Fibroblast of the aortic adventitia (primary cell): ENCODE results near the gene KIAA0040. TPM values are rescaled to one million over a fixed set of nuclear protein-coding genes. Genes with fewer than 3 reads are reported as not detected.

Experiments
- DNase-seq: peaks from one replicate; pipeline ENCODE4 v3.0.0-alpha.2; 2010; ENCODE audit warnings: low read depth
- H3K4me3 ChIP-seq: 2 replicates; pipeline ENCODE4 v1.5.1; 2011; ENCODE audit warnings: low read depth, mild to moderate bottlenecking, control low read depth, low read length, moderate library complexity
- total RNA-seq: library from RNA; depleted of rRNA; stranded (reverse); fragments of >200 nt; gene quantifications from 2 replicates; pipeline ENCODE4 v1.2.3, GENCODE V29; 2012; ENCODE audit warnings: low replicate concordance
- TF ChIP-seq, protein P1 (sequence below): IDR thresholded peaks from 2 replicates; pipeline ENCODE4 v1.5.1; 2011; ENCODE audit warnings: mild to moderate bottlenecking, low read length, control low read depth, inconsistent platforms; ENCODE audit not compliant: insufficient read depth

The KIAA0040 gene
- total RNA-seq, 1 donor = 0.99 TPM

DNA sequence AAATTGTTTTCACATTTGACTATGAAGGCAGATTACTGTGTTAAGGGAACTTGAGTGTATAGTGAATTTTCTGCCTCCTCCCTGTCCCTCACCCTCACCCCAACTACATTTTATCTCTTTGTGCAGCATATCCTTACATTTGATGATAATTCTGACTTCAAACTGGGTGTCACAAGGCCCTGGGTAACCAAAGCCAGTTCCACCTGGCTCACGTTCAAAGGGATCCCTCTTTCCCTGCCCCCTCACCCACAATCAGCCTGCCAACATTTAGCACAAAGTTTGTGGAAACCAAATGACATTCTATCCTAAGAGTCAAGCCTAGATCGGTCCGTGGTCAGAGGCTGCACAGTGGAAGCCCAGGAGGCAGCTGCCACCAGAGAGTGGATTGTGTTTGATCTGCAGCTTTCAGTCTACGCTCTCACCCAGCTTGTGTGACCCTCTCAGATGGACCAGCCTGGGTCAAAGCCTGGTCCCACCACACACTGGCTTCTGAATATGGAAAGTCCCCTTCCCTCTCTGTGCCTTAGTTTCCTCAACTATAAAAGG lies 10.3 kb downstream of the KIAA0040 start:
- TF ChIP-seq, protein P1, sequence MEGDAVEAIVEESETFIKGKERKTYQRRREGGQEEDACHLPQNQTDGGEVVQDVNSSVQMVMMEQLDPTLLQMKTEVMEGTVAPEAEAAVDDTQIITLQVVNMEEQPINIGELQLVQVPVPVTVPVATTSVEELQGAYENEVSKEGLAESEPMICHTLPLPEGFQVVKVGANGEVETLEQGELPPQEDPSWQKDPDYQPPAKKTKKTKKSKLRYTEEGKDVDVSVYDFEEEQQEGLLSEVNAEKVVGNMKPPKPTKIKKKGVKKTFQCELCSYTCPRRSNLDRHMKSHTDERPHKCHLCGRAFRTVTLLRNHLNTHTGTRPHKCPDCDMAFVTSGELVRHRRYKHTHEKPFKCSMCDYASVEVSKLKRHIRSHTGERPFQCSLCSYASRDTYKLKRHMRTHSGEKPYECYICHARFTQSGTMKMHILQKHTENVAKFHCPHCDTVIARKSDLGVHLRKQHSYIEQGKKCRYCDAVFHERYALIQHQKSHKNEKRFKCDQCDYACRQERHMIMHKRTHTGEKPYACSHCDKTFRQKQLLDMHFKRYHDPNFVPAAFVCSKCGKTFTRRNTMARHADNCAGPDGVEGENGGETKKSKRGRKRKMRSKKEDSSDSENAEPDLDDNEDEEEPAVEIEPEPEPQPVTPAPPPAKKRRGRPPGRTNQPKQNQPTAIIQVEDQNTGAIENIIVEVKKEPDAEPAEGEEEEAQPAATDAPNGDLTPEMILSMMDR = no peak
- H3K4me3 ChIP-seq = no peak overlapping the region
- no peak for DNase-seq

DNA sequence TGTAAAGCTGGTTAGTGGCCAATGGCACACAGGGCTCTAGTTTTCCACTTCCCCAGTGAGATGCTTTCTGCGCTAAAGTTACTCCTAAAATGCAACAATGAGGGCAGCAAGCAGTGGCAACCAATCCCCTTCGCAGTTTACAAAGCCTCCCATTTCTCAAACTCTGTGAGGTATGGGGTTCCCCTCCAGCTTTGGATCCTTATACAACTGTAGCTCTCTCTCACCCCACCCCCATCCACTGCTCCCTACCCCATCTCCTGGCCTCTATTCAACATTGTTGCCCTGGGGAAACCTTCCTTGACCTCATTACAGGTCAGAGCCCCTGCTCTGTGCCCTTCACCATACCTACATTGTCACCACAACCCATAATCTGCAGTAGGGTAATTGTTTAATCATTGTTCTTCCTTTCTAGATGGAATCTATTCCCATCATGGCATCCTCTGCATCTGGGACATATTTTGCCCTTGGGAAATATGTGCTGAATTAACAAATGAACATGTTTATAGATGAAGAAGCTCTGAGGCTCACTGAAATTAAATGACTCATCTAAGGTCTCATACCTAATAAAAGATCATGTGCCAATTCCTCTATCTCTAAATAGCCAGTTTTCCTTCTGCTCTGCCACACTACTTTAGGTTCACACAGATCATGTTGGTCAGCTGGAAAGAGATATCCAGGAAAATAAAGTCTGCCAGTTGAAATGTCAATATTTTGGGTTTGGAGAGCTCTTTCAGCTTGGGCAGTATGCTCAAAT lies 12.6 kb downstream of the KIAA0040 start:
- H3K4me3 ChIP-seq = no peak overlapping the region
- TF ChIP-seq, protein P1 = no peak
- no peak for DNase-seq

DNA sequence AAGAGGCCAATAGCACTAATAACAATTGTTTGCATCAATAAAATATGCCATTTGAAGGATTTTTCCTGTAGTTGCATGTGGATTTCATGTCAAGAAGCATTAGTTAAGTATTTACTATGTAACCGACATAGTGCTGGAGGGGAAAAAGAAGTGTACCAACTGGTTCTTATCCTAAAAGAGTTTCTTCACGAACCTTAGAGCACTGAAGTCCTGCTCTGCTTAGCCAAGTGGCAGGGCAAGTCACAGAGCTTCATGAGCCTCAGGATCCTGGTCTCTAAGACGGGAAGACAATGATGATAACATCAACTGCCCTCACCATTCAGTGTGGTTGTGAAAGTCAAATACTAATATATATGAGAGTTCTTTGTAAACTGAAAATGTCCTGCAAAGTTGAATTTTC lies 14.1 kb downstream of the KIAA0040 start:
- no peak overlapping the region for H3K4me3 ChIP-seq
- TF ChIP-seq, protein P1 = no peak
- DNase-seq = no peak

DNA sequence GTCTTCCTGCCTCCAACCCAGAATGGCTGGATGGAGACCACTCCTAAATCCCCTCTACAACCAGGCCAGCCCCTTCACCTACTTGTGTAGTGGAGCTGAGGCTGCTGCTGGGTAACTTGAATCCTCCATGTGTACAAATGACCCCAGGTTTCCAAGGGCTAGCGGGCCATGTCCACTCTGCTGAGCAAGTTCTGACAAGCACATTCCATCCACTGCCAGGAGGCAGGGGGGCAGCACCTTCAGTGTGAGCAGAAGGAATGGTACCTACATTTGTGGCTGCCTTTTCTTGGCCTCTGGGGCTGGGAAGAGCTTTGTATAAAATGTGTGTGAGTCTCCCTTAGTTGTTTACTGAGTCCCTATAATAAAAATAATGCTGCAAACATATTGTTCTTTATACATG lies 14.5 kb downstream of the KIAA0040 start:
- TF ChIP-seq, protein P1 = no peak
- no peak overlapping the region for H3K4me3 ChIP-seq
- DNase-seq = no peak

DNA sequence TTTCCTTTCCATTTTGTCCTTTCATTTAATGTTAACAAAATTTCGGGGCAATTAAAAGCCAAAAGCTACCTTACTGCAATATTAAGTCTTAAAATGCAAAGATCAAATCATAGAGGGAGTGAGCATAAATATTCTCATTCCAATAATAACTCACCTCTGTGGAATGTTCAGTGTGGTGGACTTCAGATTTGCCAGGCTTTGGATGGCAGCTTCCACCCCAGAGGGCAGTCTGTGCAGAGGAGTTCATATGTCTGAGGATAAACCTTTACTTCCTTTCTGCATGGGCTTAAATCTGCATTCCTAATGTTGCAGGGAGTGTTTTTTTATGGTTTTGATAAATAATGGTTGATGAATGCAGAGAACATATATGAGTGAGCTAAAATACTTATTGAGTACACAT lies 16.3 kb downstream of the KIAA0040 start:
- H3K4me3 ChIP-seq = no peak overlapping the region
- no peak for DNase-seq

DNA sequence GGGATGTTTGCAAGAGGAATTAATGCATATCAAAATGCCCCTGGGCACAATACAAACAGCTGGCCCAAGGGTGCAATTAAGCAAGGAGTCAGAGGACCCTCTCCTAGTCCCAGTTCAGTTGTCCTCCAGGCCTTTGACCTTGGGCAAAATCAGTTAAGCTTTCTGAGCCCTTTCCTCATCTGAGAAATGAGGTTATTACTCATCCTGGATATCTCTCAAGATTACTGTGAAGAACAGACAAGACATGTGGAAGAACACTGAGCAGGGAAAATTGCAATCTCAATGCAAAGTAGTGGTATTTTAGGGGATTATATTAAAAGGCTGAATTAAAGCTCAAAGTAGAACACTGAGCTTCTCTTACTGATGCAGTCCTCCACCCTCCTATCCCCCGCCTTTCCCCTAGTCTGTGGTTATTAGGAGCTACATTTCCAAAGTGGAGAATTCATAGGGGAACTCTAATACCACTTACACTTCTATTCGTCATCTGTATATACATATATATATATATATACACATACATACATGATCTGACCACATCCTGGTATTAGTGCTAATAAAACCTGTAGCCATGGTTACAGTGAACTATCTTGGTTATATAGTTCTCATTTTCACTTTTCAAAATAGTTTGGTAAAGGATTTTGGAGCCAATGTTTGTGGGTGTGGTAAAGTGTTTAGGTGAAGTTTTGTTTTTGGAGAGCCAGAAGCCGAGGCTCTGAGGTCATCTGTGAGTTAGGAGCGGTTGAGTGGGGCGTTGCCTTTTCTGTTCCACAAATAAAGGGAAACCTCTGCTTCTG lies 18.1 kb downstream of the KIAA0040 start:
- DNase-seq = no peak
- no peak overlapping the region for H3K4me3 ChIP-seq
- TF ChIP-seq, protein P1 = no peak

More for the DNA sequence above, 16.3 kb downstream of the KIAA0040 start:
- TF ChIP-seq, protein P1 = no peak
